Measurements from ENCODE around the gene IFFO2. TPM values are rescaled to one million over a fixed set of nuclear protein-coding genes. Genes with fewer than 3 reads are reported as not detected.

The IFFO2 gene
- total RNA-seq, 1 donor from 2014 or later, result 39.6 TPM

GRCh38 chr1:18881642-18882431 is 74.6 kb downstream of the IFFO2 start:
- TF ChIP-seq EZH2 (IDR thresholded peaks at IDR 0.05; ENCODE audit: insufficient read depth, low read length), result no peak
- TF ChIP-seq CTCF (IDR thresholded peaks at IDR 0.05; ENCODE audit: insufficient read depth, low read depth, low read length), result no peak
- no peaks in the 10 kb centered on the region for H3K79me2 ChIP-seq (ENCODE audit: insufficient read depth, low read length)
- H3K4me1 ChIP-seq (ENCODE audit: insufficient read depth, low read length), result peaks cover 9% of the 10 kb centered on the region
- H3K9ac ChIP-seq (ENCODE audit: low read length), result no peak overlapping the region
- no peak for FAIRE-seq
- peaks cover 3% of the 10 kb centered on the region for H4K20me1 ChIP-seq (ENCODE audit: insufficient read depth, low read length)
- H3K36me3 Mint-ChIP-seq (ENCODE audit: low read depth, unreplicated experiment), result peaks cover 21% of the 10 kb centered on the region
- H3K36me3 ChIP-seq (ENCODE audit: insufficient read depth, low read length), result no peaks in the 10 kb centered on the region
- no peak overlapping the region for H3K4me2 ChIP-seq (ENCODE audit: low read length)
- H3K27ac ChIP-seq (ENCODE audit: low read depth, low read length), result no peak overlapping the region
- no peak overlapping the region for H3K4me3 Mint-ChIP-seq (ENCODE audit: unreplicated experiment)
- H2AFZ ChIP-seq (ENCODE audit: low read depth, low read length), result no peak overlapping the region
- H3K27ac Mint-ChIP-seq (ENCODE audit: unreplicated experiment), result no peak overlapping the region
- H3K27me3 Mint-ChIP-seq (ENCODE audit: low read depth, unreplicated experiment), result peaks cover 9% of the 10 kb centered on the region
- no peaks in the 10 kb centered on the region for H3K9me3 ChIP-seq (ENCODE audit: insufficient read depth, low read depth, low read length)
- H3K9me3 Mint-ChIP-seq (ENCODE audit: unreplicated experiment), result peaks cover 2% of the 10 kb centered on the region
- peaks cover 11% of the 10 kb centered on the region for H3K4me1 Mint-ChIP-seq (ENCODE audit: low read depth, unreplicated experiment)
- no peak for DNase-seq (ENCODE audit: low read depth)
- H3K4me3 ChIP-seq (ENCODE audit: insufficient read depth, low read depth, low read length), result no peak overlapping the region
- H3K27me3 ChIP-seq (ENCODE audit: insufficient read depth, low read length), result no peaks in the 10 kb centered on the region

GRCh38 chr1:18881164-18881563 is 75.3 kb downstream of the IFFO2 start:
- Mint-ChIP-seq H3K4me3 (ENCODE audit: unreplicated experiment) (no peak overlapping the region), H3K36me3 (ENCODE audit: low read depth, unreplicated experiment) (peaks cover 21% of the 10 kb centered on the region), H3K9me3 (ENCODE audit: unreplicated experiment) (peaks cover 2% of the 10 kb centered on the region), H3K4me1 (ENCODE audit: low read depth, unreplicated experiment) (peaks cover 10% of the 10 kb centered on the region), H3K27ac (ENCODE audit: unreplicated experiment) (no peak overlapping the region), H3K27me3 (ENCODE audit: low read depth, unreplicated experiment) (peaks cover 9% of the 10 kb centered on the region)
- DNase-seq (ENCODE audit: low read depth), result no peak
- Histone ChIP-seq H2AFZ (ENCODE audit: low read depth, low read length) (no peak overlapping the region), H3K27ac (ENCODE audit: low read depth, low read length) (no peak overlapping the region), H4K20me1 (ENCODE audit: insufficient read depth, low read length) (peaks cover 3% of the 10 kb centered on the region), H3K79me2 (ENCODE audit: insufficient read depth, low read length) (no peaks in the 10 kb centered on the region), H3K4me2 (ENCODE audit: low read length) (no peak overlapping the region), H3K9me3 (ENCODE audit: insufficient read depth, low read depth, low read length) (no peaks in the 10 kb centered on the region), H3K4me3 (ENCODE audit: insufficient read depth, low read depth, low read length) (no peak overlapping the region), H3K9ac (ENCODE audit: low read length) (no peak overlapping the region), H3K27me3 (ENCODE audit: insufficient read depth, low read length) (no peaks in the 10 kb centered on the region), H3K4me1 (ENCODE audit: insufficient read depth, low read length) (peaks cover 8% of the 10 kb centered on the region), H3K36me3 (ENCODE audit: insufficient read depth, low read length) (no peaks in the 10 kb centered on the region)
- FAIRE-seq, result no peak
- no peak for TF ChIP-seq EZH2 (IDR thresholded peaks at IDR 0.05; ENCODE audit: insufficient read depth, low read length)
- no peak for TF ChIP-seq CTCF (IDR thresholded peaks at IDR 0.05; ENCODE audit: insufficient read depth, low read depth, low read length)

GRCh38 chr1:18880585-18880984 is 75.9 kb downstream of the IFFO2 start:
- Histone ChIP-seq H3K4me3 (ENCODE audit: insufficient read depth, low read depth, low read length) (no peak overlapping the region), H4K20me1 (ENCODE audit: insufficient read depth, low read length) (peaks cover 3% of the 10 kb centered on the region), H3K36me3 (ENCODE audit: insufficient read depth, low read length) (no peaks in the 10 kb centered on the region), H3K9me3 (ENCODE audit: insufficient read depth, low read depth, low read length) (no peaks in the 10 kb centered on the region), H3K9ac (ENCODE audit: low read length) (no peak overlapping the region), H3K4me2 (ENCODE audit: low read length) (no peak overlapping the region), H3K27ac (ENCODE audit: low read depth, low read length) (no peak overlapping the region), H3K27me3 (ENCODE audit: insufficient read depth, low read length) (no peaks in the 10 kb centered on the region), H3K4me1 (ENCODE audit: insufficient read depth, low read length) (peaks cover 4% of the 10 kb centered on the region), H3K79me2 (ENCODE audit: insufficient read depth, low read length) (no peaks in the 10 kb centered on the region), H2AFZ (ENCODE audit: low read depth, low read length) (no peak overlapping the region)
- Mint-ChIP-seq H3K27ac (ENCODE audit: unreplicated experiment) (no peak overlapping the region), H3K27me3 (ENCODE audit: low read depth, unreplicated experiment) (peaks cover 9% of the 10 kb centered on the region), H3K9me3 (ENCODE audit: unreplicated experiment) (peaks cover 2% of the 10 kb centered on the region), H3K4me3 (ENCODE audit: unreplicated experiment) (no peak overlapping the region), H3K36me3 (ENCODE audit: low read depth, unreplicated experiment) (peaks cover 19% of the 10 kb centered on the region), H3K4me1 (ENCODE audit: low read depth, unreplicated experiment) (peaks cover 4% of the 10 kb centered on the region)
- DNase-seq (ENCODE audit: low read depth), result no peak
- no peak for FAIRE-seq
- TF ChIP-seq EZH2 (IDR thresholded peaks at IDR 0.05; ENCODE audit: insufficient read depth, low read length) (no peak), CTCF (IDR thresholded peaks at IDR 0.05; ENCODE audit: insufficient read depth, low read depth, low read length) (no peak)

Data from astrocyte (in vitro differentiated cells and primary cell).